C4-2B (cell line): ENCODE results near the gene GFRA1.

Experiments used
- H3K27ac ChIP-seq: fragments of 450-650 bp; 2 replicates; pipeline ENCODE4 v1.5.1; 2017
- CTCF ChIP-seq: fragments of 450-650 bp; conservative IDR thresholded peaks from 2 replicates; pipeline ENCODE4 v1.5.1; 2017; ENCODE audit warnings: mild to moderate bottlenecking
- ZFX ChIP-seq: fragments of 450-650 bp; IDR thresholded peaks from 2 replicates; pipeline ENCODE4 v1.6.1; 2017

GFRA1 gene

GRCh38 chr10:116082206-116082605 lies 190.8 kb downstream of the GFRA1 start:
- no peak for TF ChIP-seq ZFX
- no peak for TF ChIP-seq CTCF
- no peak overlapping the region for H3K27ac ChIP-seq

DNA sequence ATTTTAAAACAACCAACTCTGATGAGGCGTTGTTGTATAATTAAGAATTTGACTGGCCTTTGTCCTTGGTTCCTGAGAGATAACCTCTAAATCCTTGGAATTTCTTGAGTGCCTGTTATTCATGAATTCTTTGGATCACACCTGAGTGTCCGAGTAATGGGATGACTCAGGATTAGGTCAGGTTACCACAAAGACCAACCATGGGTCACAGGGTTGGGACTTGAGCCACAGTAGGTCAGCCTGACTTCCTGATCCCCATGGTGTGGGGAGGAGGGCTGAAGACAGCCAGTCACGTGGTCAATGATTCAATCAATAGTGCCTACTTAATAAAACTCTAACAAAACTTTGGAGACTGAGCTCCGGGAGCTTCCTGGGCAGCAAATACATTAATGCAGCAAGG lies 192.5 kb downstream of the GFRA1 start:
- TF ChIP-seq CTCF (no peak), ZFX (no peak)
- H3K27ac ChIP-seq = no peak overlapping the region

GRCh38 chr10:116079355-116079754 lies 193.7 kb downstream of the GFRA1 start:
- TF ChIP-seq CTCF (no peak), ZFX (no peak)
- H3K27ac ChIP-seq = no peak overlapping the region

DNA sequence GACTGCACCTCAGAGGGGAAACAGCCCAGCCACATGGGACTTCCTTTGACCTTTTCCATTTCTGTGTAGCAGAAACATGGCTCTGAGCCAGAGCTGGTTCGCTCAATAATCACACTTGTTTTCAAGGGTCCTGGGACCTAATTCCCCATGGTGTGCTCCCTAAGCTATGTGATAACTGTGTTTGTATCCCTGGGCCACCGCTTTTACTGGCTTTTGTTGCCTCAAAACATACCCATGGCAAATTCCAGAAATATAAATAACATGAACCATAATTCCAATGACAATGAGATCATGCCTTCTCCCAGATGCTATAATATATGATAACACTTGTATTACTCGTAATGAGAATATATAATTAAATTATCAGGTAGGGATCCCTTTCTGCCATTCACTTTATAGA lies 196.4 kb downstream of the GFRA1 start:
- no peak overlapping the region for H3K27ac ChIP-seq
- TF ChIP-seq ZFX (no peak), CTCF (no peak)

DNA sequence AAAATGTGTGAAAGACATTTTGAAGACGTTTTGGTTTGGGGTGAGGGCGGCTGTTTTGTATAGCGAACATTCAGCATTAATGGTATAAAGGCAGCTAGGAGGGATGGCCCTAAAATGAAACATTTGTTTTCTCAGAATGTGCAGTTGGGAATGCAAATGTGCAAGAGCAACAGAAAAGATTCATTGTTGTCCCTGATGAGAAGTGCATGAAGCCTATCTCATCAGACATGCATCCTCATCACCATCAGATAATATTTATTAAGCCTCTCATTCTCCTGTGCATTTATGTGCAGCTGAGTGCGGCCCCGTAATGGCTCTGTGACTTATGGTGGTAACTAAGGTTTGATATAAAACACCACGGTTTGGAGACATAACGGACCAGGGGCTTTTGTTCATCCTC lies 199.5 kb downstream of the GFRA1 start:
- TF ChIP-seq ZFX (no peak), CTCF (no peak)

DNA sequence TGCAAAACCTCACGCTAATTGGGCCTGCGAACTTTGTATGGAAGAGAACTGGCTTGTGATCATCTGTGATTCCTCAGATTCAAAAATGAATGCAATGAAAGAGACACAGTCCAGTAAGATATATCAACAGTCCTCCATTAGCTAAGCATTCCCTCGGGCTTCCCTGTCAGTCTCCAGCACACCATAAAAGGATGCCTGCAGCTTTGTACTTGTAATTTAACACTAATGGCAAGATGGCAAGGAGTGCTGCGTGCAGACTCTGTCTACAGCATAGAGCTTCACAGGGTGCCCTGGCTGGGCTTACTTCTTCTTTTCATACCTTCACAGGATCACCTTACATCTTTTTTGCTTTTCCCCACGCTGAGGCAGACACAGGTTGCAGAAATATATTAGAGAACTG lies 200.0 kb downstream of the GFRA1 start:
- no peak for TF ChIP-seq ZFX
- TF ChIP-seq CTCF = no peak
- no peak overlapping the region for H3K27ac ChIP-seq

More for the DNA sequence above, 199.5 kb downstream of the GFRA1 start:
- no peak overlapping the region for H3K27ac ChIP-seq

- no peak overlapping the region for H3K27ac ChIP-seq
- no peak for TF ChIP-seq CTCF
- TF ChIP-seq ZFX = no peak
Observed at GRCh38 chr10:116071453-116072148, 201.4 kb downstream of the GFRA1 start.
